Measurements from ENCODE around the gene TMEM158.

The TMEM158 gene

GRCh38 chr3:45199837-45200648 lies 26.0 kb downstream of the TMEM158 start:
- no peak for DNase-seq

GRCh38 chr3:45198264-45199260 lies 27.5 kb downstream of the TMEM158 start:
- DNase-seq = no peak

GRCh38 chr3:45194791-45195190 lies 31.3 kb downstream of the TMEM158 start:
- no peak for DNase-seq

DNA sequence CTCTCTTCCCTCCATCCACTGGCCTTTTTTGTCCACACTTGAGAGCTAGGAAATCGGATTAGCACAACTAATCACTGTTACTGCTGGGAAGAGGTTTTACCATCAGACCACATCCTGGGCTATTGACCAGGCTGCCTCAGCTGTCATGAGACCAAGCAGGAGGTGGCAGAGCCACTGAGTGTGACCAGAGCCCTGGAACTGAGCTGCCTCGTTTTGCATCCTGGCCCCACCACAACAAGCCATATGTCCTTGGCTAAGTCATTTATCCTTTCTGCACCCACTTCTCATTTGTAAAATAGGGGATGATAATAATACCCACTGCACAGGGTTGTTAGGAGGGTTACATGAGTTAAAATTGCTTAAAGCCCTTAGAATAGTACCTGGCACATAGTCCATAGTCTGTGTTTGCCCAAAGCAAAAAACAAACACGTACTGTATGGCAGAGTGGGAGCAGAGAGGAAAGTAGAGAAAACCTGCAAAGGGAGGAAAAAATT lies 34.1 kb downstream of the TMEM158 start:
- DNase-seq = no peak

DNA sequence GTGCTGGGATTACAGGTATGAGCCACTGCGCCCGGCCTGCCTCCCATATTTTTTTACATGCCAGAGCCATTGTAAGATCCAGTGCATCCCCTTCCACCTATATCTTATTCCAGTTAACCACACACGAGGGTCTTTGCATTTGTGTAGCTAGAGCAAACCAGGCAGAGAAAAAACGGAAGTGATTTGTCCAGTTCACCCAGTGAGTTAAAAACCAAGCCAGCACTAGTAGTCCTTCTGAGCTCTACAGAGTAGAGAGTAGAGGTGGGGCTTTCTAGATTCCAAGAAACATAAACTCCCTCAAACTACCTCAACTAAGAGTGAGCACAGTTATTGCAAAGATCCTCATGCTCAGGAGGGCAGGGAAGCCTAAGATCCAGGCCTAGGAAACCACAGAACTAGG lies 34.7 kb downstream of the TMEM158 start:
- no peak for DNase-seq

GRCh38 chr3:45188719-45189659 lies 37.1 kb downstream of the TMEM158 start:
- DNase-seq = no peak

- no peak for DNase-seq
Measured at GRCh38 chr3:45187694-45188141, 38.4 kb downstream of the TMEM158 start.

- no peak for DNase-seq
Measured at GRCh38 chr3:45186871-45187270, 39.2 kb downstream of the TMEM158 start.

DNA sequence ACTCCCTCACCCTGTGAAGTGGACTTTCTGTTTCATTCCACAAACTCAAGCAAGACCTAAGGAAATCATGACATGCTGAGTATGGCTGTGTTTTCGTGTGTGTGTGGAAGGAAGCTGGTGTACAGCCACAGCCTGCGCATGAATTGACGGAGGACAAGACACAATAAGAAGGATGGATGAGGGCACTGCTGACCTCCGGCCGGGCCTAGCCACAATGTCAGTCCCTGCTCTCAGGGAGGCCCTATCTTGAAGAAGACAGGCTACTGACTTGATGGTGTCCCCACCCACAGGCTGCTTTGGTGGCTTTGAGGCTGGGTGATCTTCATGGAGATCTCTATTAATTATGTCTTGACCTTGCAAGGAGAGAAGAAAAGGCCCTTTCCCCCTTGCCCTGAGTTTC lies 40.6 kb downstream of the TMEM158 start:
- DNase-seq = no peak

GRCh38 chr3:45185052-45185451 lies 41.0 kb downstream of the TMEM158 start:
- no peak for DNase-seq

- no peak for DNase-seq
Measured at GRCh38 chr3:45183872-45184262, 42.2 kb downstream of the TMEM158 start.

DNA sequence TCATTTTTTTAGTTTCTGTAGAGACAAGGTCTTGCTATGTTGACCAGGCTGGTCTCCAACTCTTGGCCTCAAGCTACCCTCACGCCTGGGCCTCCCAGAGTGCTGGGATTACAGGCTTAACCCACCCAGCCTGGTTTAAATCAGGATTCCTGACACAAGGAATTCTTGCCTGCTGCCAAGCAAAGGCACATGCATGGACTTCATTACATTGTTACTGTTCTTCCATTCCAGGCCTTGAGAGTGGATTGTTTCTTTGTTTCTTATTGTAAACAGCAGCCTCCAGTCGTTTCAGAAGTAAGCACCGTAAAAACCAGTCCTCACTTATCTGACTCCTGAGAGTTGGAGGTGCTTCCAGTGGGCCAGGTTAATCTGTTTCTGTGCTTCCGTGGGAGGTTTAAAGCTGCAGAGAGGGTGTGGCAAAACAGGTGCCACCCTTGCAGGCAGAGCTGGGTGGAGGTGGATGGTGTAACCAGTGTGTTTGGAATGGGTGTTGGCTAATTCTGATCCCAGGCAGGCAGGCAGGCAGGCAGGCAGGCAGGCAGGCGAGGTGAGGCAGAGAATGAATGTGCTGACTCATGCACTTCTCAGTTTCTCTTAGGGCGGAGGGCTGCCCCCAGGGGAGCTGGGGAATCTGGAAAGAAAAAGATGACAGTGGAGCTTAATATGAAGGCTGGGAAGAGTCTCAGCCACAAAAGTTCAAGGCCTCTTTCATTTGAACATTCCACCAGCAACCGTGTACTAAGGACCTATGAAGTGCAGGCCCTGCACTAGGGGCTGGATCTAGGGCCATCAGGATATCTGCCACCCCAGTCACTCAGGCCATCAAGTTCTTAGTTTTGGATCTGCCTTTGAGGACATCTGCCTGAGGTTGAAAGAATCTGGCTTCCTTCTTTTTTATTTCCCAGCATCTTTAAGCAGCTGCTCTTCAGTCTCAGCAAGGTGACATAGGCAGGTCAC lies 42.9 kb downstream of the TMEM158 start:
- DNase-seq = peak; percentile 67

DNA sequence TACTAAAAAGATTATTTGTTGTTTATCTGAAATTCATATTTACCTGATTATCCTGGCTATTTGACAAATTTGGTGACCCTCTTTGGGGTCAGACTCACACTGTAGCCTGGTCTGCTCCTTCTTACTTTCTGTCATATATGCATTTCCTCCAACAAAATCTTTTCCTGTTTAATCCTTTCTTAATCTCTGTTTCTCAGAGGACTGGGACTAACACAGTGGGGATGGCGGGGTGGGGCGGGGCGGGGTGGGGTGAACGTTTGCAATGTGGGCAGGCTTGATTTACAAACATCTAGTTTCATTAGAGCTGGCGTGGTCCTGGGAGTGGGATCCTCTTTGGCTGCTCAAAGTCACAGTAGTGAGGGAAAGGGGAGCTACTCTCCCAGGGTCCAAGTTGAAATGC lies 44.6 kb downstream of the TMEM158 start:
- DNase-seq = no peak

GRCh38 chr3:45180899-45181298 lies 45.2 kb downstream of the TMEM158 start:
- no peak for DNase-seq

DNA sequence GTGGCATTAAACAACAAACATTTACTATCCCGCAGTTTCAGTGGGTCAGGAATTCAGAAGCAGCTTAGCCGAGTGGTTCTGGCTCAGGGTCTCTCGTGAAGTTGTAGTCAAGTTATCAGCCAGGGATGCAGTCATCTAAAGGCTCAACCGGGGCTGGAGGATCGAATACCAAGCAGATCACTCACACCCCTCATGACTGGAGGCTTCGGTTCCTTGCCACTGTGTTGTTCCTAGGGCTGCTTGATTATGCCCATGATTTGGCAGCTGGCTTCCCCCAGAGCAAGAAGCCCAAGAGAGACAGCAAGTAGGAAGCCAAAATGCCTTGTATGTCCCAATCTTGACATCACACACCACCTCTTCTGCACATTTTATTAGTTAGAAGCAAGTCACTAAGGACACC lies 46.0 kb downstream of the TMEM158 start:
- DNase-seq = no peak

GRCh38 chr3:45179163-45179562 lies 46.9 kb downstream of the TMEM158 start:
- DNase-seq = no peak

DNA sequence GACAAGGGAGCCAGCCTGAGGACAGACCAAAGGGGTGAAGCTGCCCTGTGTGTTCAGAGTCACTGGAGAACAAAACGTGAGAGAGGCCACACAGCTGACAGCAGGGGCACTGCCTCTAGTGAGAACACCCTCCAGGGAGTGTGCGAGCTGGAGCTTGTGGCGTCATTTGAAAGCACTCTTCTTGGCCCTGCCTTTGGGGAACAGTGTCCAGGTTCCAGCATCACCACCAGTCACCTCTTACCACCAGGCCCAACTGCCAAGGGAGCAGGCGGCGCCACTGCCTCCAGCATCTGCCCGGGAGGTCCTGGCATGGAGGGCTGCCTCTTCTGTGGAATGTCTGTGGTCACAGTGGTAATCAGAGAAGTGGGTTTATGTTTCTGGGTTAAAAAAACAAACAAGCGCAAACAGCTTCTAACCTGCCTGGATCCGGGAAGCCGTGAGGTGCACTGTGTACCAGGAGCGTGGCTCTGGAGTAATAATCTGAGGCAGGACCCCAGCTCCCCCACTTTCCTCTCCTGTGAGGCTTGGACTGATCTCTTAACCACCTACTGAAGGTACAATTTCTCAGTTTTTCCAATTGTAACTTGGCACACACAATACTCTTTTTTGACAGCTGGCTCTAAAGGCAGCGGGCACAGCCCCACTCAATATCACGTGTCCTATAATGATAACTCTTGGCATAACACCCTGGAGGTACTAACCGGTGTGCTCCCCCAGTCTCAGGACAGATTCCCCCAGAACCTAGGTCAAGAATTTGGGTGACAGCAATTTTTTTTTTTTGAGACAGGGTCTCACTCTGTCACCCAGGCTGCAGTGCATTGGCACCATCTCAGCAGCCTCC lies 47.7 kb downstream of the TMEM158 start:
- no peak for DNase-seq

- no peak for DNase-seq
Measured at GRCh38 chr3:45176912-45177311, 49.2 kb downstream of the TMEM158 start.
